ENCODE measurements around the gene RAB3GAP1. TPM values are rescaled to one million over a fixed set of nuclear protein-coding genes. Genes with fewer than 3 reads are reported as not detected.

RAB3GAP1 gene
- total and polyA plus RNA-seq, 2 of the 4 experiments (the other 2 are of a cell fraction), result 21.2 to 65.8 TPM

- H4K8ac ChIP-seq (ENCODE audit: low read depth in 2 of 2, low read length in 2 of 2), result no peak overlapping the region
- no peaks in the 10 kb centered on the region for H3K27me3 ChIP-seq (ENCODE audit: control insufficient read depth, insufficient read depth, low read length)
- no peak overlapping the region for H2AK5ac ChIP-seq (ENCODE audit: low read depth, low read length)
- H3K4me1 ChIP-seq (ENCODE audit: control insufficient read depth, insufficient read depth, low read length), result no peaks in the 10 kb centered on the region
- no TSS peak for BruUV-seq (replicated peaks)
- H2BK120ac ChIP-seq (ENCODE audit: low read depth, low read length), result no peak overlapping the region
- in situ Hi-C loops (cut with MboI; ENCODE audit: low sequenced_read_pairs) (no loop called here), intact Hi-C loops (cut with micrococcal nuclease) (loop anchor here (5.0 kb wide), 1 partner anchor 53 kb away; no protein-coding TSS in a partner anchor), dilution Hi-C loops (cut with HindIII; ENCODE audit: low sequenced_read_pairs, unreplicated experiment) (no loop called here)
- no peaks in the 10 kb centered on the region for H3K9me3 ChIP-seq (ENCODE audit: control insufficient read depth, insufficient read depth, low read length)
- no peak overlapping the region for H3K4ac ChIP-seq (ENCODE audit: low read depth, low read length)
- 0 out of 2 replicates have a peak, but pooled peaks cover 3% of the 10 kb centered on the region for H3K9me1 ChIP-seq (ENCODE audit: insufficient read depth, low read length)
- no peak overlapping the region for H3K56ac ChIP-seq (ENCODE audit: extremely low read depth, insufficient read depth, low read length)
- no peak overlapping the region for H3K4me2 ChIP-seq (ENCODE audit: low read depth, low read length)
- no peaks in the 10 kb centered on the region for H4K20me1 ChIP-seq (ENCODE audit: insufficient read depth, low read length)
- H2BK15ac ChIP-seq (ENCODE audit: low read depth, low read length), result no peak overlapping the region
- H3K79me1 ChIP-seq (ENCODE audit: low read depth in 1 of 2, low read length in 2 of 2), result peaks cover 8 to 16% of the 10 kb centered on the region in 2 experiments; a peak in 2 of 4 replicates
- ChIA-PET POLR2A (ENCODE audit: unreplicated experiment) (no interaction called here), CTCF (interaction anchor here (0.7 kb wide), 1 partner anchor 151 kb away, joined by 3 read pairs; no protein-coding TSS in a partner anchor)
- ATAC-seq (ENCODE audit: low read depth) (no peak), DNase-seq (no peak)
- no peak overlapping the region for H2BK20ac ChIP-seq (ENCODE audit: low read depth, low read length)
- H3K14ac ChIP-seq (replicated peaks; ENCODE audit: low read depth, low read length), result no peak overlapping the region
- TF ChIP-seq, protein P1, sequence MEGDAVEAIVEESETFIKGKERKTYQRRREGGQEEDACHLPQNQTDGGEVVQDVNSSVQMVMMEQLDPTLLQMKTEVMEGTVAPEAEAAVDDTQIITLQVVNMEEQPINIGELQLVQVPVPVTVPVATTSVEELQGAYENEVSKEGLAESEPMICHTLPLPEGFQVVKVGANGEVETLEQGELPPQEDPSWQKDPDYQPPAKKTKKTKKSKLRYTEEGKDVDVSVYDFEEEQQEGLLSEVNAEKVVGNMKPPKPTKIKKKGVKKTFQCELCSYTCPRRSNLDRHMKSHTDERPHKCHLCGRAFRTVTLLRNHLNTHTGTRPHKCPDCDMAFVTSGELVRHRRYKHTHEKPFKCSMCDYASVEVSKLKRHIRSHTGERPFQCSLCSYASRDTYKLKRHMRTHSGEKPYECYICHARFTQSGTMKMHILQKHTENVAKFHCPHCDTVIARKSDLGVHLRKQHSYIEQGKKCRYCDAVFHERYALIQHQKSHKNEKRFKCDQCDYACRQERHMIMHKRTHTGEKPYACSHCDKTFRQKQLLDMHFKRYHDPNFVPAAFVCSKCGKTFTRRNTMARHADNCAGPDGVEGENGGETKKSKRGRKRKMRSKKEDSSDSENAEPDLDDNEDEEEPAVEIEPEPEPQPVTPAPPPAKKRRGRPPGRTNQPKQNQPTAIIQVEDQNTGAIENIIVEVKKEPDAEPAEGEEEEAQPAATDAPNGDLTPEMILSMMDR (conservative IDR thresholded peaks at IDR 0.05; ENCODE audit: low read depth, low read length), result no peak
- no peak for TF ChIP-seq RCOR1 (IDR thresholded peaks at IDR 0.05; ENCODE audit: insufficient replicate concordance, low read length)
- TF ChIP-seq POLR2A (IDR thresholded peaks at IDR 0.05; ENCODE audit: low read depth, low read length), result no peak
- no peak for TF ChIP-seq RAD21 (IDR thresholded peaks at IDR 0.05; ENCODE audit: low read length)
- TF ChIP-seq BHLHE40 (IDR thresholded peaks at IDR 0.05; ENCODE audit: low read depth, low read length), result no peak
- no peak overlapping the region for H4K91ac ChIP-seq (ENCODE audit: insufficient read depth, low read depth, low read length)
- H3K27ac ChIP-seq (ENCODE audit: insufficient read depth, low read length), result no peak overlapping the region
- no peak overlapping the region for H4K5ac ChIP-seq (ENCODE audit: low read depth, low read length)
- H3K36me3 ChIP-seq (ENCODE audit: control insufficient read depth, insufficient read depth, low read length), result peaks cover 27% of the 10 kb centered on the region
- no peak overlapping the region for H3K9ac ChIP-seq (ENCODE audit: low read depth, low read length)
- H2AK9ac ChIP-seq (replicated peaks; ENCODE audit: low read depth, low read length, poor library complexity), result no peak overlapping the region
- H3K23ac ChIP-seq (ENCODE audit: low read depth, low read length), result no peak overlapping the region
- no peak overlapping the region for H2BK5ac ChIP-seq (ENCODE audit: low read depth, low read length, poor library complexity, severe bottlenecking)
- no peak overlapping the region for H3K18ac ChIP-seq (ENCODE audit: low read depth, low read length)
- H3K4me3 ChIP-seq (ENCODE audit: insufficient read depth, low read depth, low read length), result no peak overlapping the region
- no peak overlapping the region for H2AFZ ChIP-seq (replicated peaks; ENCODE audit: low read length, poor library complexity)
Observed at GRCh38 chr2:135154962-135155361, 102.9 kb downstream of the RAB3GAP1 start.
